ENCODE results near the gene ZC3H8. TPM values are rescaled to one million over a fixed set of nuclear protein-coding genes. Genes with fewer than 3 reads are reported as not detected.

Gene ZC3H8
- total RNA-seq, 3 donors from 2014 or later, result 17.0 to 38.3 (median 17.0) TPM

- intact Hi-C loops (cut with DNase I; ENCODE audit: low total_unique reads), result no loop called here
These were observed 87.9 kb downstream of the ZC3H8 start for GRCh38 chr2:112166806-112167499.

GRCh38 chr2:112165296-112165695 lies 89.5 kb downstream of the ZC3H8 start:
- DNase-seq (ENCODE audit: low spot score in 2 of 2), result no peak
- Histone ChIP-seq H3K4me1 (no peaks in the 10 kb centered on the region), H3K27me3 (no peaks in the 10 kb centered on the region), H3K27ac (no peak overlapping the region), H3K4me3 (no peak overlapping the region), H3K36me3 (no peaks in the 10 kb centered on the region), H3K9me3 (no peaks in the 10 kb centered on the region)
- no peak for TF ChIP-seq POLR2A (IDR thresholded peaks at IDR 0.05)
- TF ChIP-seq CTCF (IDR thresholded peaks at IDR 0.05), result no peak
- TF ChIP-seq POLR2AphosphoS5 (IDR thresholded peaks at IDR 0.05), result no peak
- intact Hi-C loops (cut with DNase I; ENCODE audit: low total_unique reads), result no loop called here

More at GRCh38 chr2:112166806-112167499, 87.9 kb downstream of the ZC3H8 start:
- no peaks in the 10 kb centered on the region for H3K4me1 ChIP-seq
- H3K27me3 ChIP-seq, result no peaks in the 10 kb centered on the region
- no peaks in the 10 kb centered on the region for H3K9me3 ChIP-seq
- H3K36me3 ChIP-seq, result no peaks in the 10 kb centered on the region
- H3K27ac ChIP-seq, result no peak overlapping the region
- no peak for TF ChIP-seq POLR2A (IDR thresholded peaks at IDR 0.05)
- TF ChIP-seq POLR2AphosphoS5 (IDR thresholded peaks at IDR 0.05), result no peak
- no peak for TF ChIP-seq CTCF (IDR thresholded peaks at IDR 0.05)
- H3K4me3 ChIP-seq, result no peak overlapping the region
- no peak for DNase-seq (ENCODE audit: low spot score in 2 of 2)

DNA sequence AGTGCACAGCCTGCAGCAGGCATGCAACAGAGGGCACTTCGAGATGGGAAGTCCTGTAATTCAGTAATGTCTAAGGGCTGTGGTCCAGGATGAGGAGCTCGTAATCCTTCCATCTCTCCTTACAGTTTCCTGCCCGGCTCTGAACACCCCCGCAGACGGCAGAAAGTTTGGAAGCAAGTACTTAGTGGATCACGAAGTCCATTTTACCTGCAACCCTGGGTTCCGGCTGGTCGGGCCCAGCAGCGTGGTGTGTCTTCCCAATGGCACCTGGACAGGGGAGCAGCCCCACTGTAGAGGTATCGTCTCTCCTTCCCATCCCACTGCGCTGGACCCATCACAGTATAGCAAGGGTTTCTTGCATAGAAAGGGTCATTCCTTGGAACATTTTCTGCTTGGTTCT lies 90.0 kb downstream of the ZC3H8 start:
- intact Hi-C loops (cut with DNase I; ENCODE audit: low total_unique reads), result no loop called here

GRCh38 chr2:112163541-112163981 lies 91.3 kb downstream of the ZC3H8 start:
- no peak overlapping the region for H3K27ac ChIP-seq

More for the DNA sequence above, 90.0 kb downstream of the ZC3H8 start:
- Histone ChIP-seq H3K9me3 (no peaks in the 10 kb centered on the region), H3K4me1 (no peaks in the 10 kb centered on the region), H3K36me3 (no peaks in the 10 kb centered on the region), H3K27ac (no peak overlapping the region), H3K4me3 (no peak overlapping the region), H3K27me3 (no peaks in the 10 kb centered on the region)
- no peak for DNase-seq (ENCODE audit: low spot score in 2 of 2)
- TF ChIP-seq CTCF (IDR thresholded peaks at IDR 0.05) (no peak), POLR2AphosphoS5 (IDR thresholded peaks at IDR 0.05) (no peak), POLR2A (IDR thresholded peaks at IDR 0.05) (no peak)

More at GRCh38 chr2:112163541-112163981, 91.3 kb downstream of the ZC3H8 start:
- DNase-seq (ENCODE audit: low spot score in 2 of 2), result peak in 1 of 2 donors; percentile 9
- Histone ChIP-seq H3K27me3 (no peaks in the 10 kb centered on the region), H3K4me1 (no peaks in the 10 kb centered on the region), H3K9me3 (no peaks in the 10 kb centered on the region), H3K36me3 (no peaks in the 10 kb centered on the region), H3K4me3 (no peak overlapping the region)
- no peak for TF ChIP-seq POLR2AphosphoS5 (IDR thresholded peaks at IDR 0.05)
- TF ChIP-seq POLR2A (IDR thresholded peaks at IDR 0.05), result no peak
- TF ChIP-seq CTCF (IDR thresholded peaks at IDR 0.05), result no peak
- intact Hi-C loops (cut with DNase I; ENCODE audit: low total_unique reads), result no loop called here

Measured in breast epithelium (tissue), 4 donors.